CD14-positive monocyte (primary cell): ENCODE results near the gene CCDC3. TPM values are rescaled to one million over a fixed set of nuclear protein-coding genes. Genes with fewer than 3 reads are reported as not detected.

ENCODE experiments used
- DNase-seq, 3 donors: peaks; one replicate each; pipeline ENCODE4 v3.0.0-alpha.2; 2011 to 2022
- H2AFZ ChIP-seq: 2 replicates; pipeline ENCODE4 v1.6.0; 2012; ENCODE audit warnings: mild to moderate bottlenecking, low read depth, low read length, inconsistent platforms; ENCODE audit not compliant: insufficient read depth, poor library complexity, severe bottlenecking
- H3K27ac ChIP-seq, 2 donors: 1 replicate in 1 of 2; 2 replicates in 1 of 2; pipeline ENCODE4 v1.5.1; 2012 to 2013; ENCODE audit warnings: low read length in 2 of 2, control low read depth in 1 of 2, inconsistent platforms in 1 of 2, low read depth in 1 of 2, mild to moderate bottlenecking in 1 of 2
- H3K27me3 ChIP-seq, 2 donors: one replicate each; pipeline versions ENCODE4 v1.6.0 to v1.6.1; 2011 to 2013; ENCODE audit warnings: low read length in 2 of 2; ENCODE audit not compliant: control insufficient read depth in 2 of 2, insufficient read depth in 2 of 2
- H3K36me3 ChIP-seq, 2 donors: replicated peaks in 1 of 2; 1 replicate in 1 of 2; 2 replicates in 1 of 2; pipeline versions ENCODE4 v1.5.1 to v1.6.1; 2012 to 2013; ENCODE audit warnings: low read length in 2 of 2, control low read depth in 1 of 2, inconsistent platforms in 1 of 2, mild to moderate bottlenecking in 1 of 2; ENCODE audit not compliant: insufficient read depth in 2 of 2, control insufficient read depth in 1 of 2
- H3K4me1 ChIP-seq, 2 donors: 1 replicate in 1 of 2; 2 replicates in 1 of 2; pipeline versions ENCODE4 v1.5.1 to v1.6.1; 2012 to 2013; ENCODE audit warnings: low read length in 2 of 2, control low read depth in 1 of 2, inconsistent platforms in 1 of 2, mild to moderate bottlenecking in 1 of 2, moderate library complexity in 1 of 2; ENCODE audit not compliant: insufficient read depth in 2 of 2, control insufficient read depth in 1 of 2
- H3K4me2 ChIP-seq: replicated peaks from 2 replicates; pipeline ENCODE3; 2012; ENCODE audit warnings: low read length, moderate library complexity, mild to moderate bottlenecking; ENCODE audit not compliant: poor library complexity, severe bottlenecking; ENCODE audit errors: extremely low read depth
- H3K4me3 ChIP-seq, 3 experiments: fragments of 200-600 bp in 1 of 3; sonication (generic) in 1 of 3; replicated peaks in 1 of 3; 1 replicate in 2 of 3; 2 replicates in 1 of 3; pipeline ENCODE4 v1.5.1; 2011 to 2013; ENCODE audit warnings: low read length in 3 of 3, mild to moderate bottlenecking in 3 of 3, control low read depth in 2 of 3, low read depth in 2 of 3, inconsistent platforms in 1 of 3, moderate library complexity in 1 of 3
- H3K79me2 ChIP-seq: 2 replicates; pipeline ENCODE4 v1.6.0; 2012; ENCODE audit warnings: mild to moderate bottlenecking, control low read depth, inconsistent platforms, low read length, moderate library complexity; ENCODE audit not compliant: insufficient read depth
- H3K9ac ChIP-seq: 2 replicates; pipeline ENCODE4 v1.6.0; 2017; ENCODE audit warnings: low read length, mild to moderate bottlenecking; ENCODE audit not compliant: insufficient read depth, poor library complexity, severe bottlenecking
- H3K9me3 ChIP-seq, 2 donors: replicated peaks in 1 of 2; 1 replicate in 1 of 2; 2 replicates in 1 of 2; pipeline versions ENCODE4 v1.5.1 to v1.6.1; 2012 to 2013; ENCODE audit warnings: low read length in 2 of 2, control low read depth in 1 of 2; ENCODE audit not compliant: control insufficient read depth in 1 of 2, insufficient read depth in 1 of 2
- H4K20me1 ChIP-seq: 2 replicates; pipeline ENCODE4 v1.6.0; 2012; ENCODE audit warnings: mild to moderate bottlenecking, low read length, control low read depth, moderate library complexity; ENCODE audit not compliant: insufficient read depth
- H3K27ac Mint-ChIP-seq, 7 donors: one replicate each; pipeline ENCODE4 v1.8.0; 2020; ENCODE audit warnings: mild to moderate bottlenecking in 7 of 7, mixed read lengths in 7 of 7, moderate library complexity in 6 of 7, inconsistent platforms in 2 of 7
- H3K27me3 Mint-ChIP-seq, 3 donors: one replicate each; pipeline ENCODE4 v1.8.0; 2021 to 2022; ENCODE audit warnings: low read depth in 3 of 3, mild to moderate bottlenecking in 3 of 3, mixed read lengths in 3 of 3, moderate library complexity in 3 of 3, inconsistent platforms in 1 of 3
- H3K36me3 Mint-ChIP-seq, 2 donors: one replicate each; pipeline ENCODE4 v1.8.0; 2020; ENCODE audit warnings: mixed read lengths in 2 of 2, inconsistent platforms in 1 of 2, mild to moderate bottlenecking in 1 of 2
- H3K4me1 Mint-ChIP-seq: one replicate; pipeline ENCODE4 v1.8.0; 2020; ENCODE audit warnings: mild to moderate bottlenecking, mixed read lengths
- H3K4me3 Mint-ChIP-seq, 2 donors: one replicate each; pipeline ENCODE4 v1.8.0; 2020; ENCODE audit warnings: mild to moderate bottlenecking in 2 of 2, mixed read lengths in 2 of 2, moderate library complexity in 1 of 2
- H3K9me3 Mint-ChIP-seq, 7 donors: one replicate each; pipeline ENCODE4 v1.8.0; 2020 to 2022; ENCODE audit warnings: mixed read lengths in 7 of 7, mild to moderate bottlenecking in 6 of 7, moderate library complexity in 6 of 7, inconsistent platforms in 2 of 7
- WGBS: methylation state at CpG from one replicate; pipeline ENCODE4 v1.1.5; 2013; ENCODE audit warnings: missing lambda C conversion rate; ENCODE audit not compliant: insufficient coverage; 5-methylcytosine and 5-hydroxymethylcytosine counted together
- intact Hi-C, 2 donors: fragments of 100-400 bp; cut with micrococcal nuclease; formaldehyde crosslinking; loops; one replicate each; pipeline versions ENCODE4 v1.15.0 to v1.15.1; 2023
- polyA plus RNA-seq, 3 donors: library from polyadenylated mRNA; depleted of rRNA in 1 of 3; unstranded in 2 of 3; stranded (reverse) in 1 of 3; fragments of 300-500 nt in 2 of 3; fragments of >200 nt in 1 of 3; fragmentation: Illumina TruSeq in 2 of 3; gene quantifications; 1 replicate in 2 of 3; 2 replicates in 1 of 3; pipeline ENCODE4 v1.2.3, GENCODE V29; 2012 to 2021
- TF ChIP-seq, protein P1 (sequence below): fragments of 200-600 bp; IDR thresholded peaks from one replicate; pipeline ENCODE4 v1.8.0; 2022; ENCODE audit warnings: antibody characterized with exemption, mild to moderate bottlenecking

The CCDC3 gene
- polyA plus RNA-seq, 3 donors = not detected

- Histone ChIP-seq H3K4me2 (no peak overlapping the region), H3K9ac (no peak overlapping the region), H3K79me2 (no peaks in the 10 kb centered on the region), H2AFZ (no peak overlapping the region), H3K4me3 (no peak overlapping the region), H3K27me3 (no peaks in the 10 kb centered on the region), H3K36me3 (no peaks in the 10 kb centered on the region), H3K27ac (no peak overlapping the region), H4K20me1 (no peaks in the 10 kb centered on the region), H3K4me1 (no peaks in the 10 kb centered on the region), H3K9me3 (peaks cover 12 to 25% of the 10 kb centered on the region in 2 donors)
- WGBS = 50% methylated on average over 2 of the region's 5 CpGs
- TF ChIP-seq, protein P1, sequence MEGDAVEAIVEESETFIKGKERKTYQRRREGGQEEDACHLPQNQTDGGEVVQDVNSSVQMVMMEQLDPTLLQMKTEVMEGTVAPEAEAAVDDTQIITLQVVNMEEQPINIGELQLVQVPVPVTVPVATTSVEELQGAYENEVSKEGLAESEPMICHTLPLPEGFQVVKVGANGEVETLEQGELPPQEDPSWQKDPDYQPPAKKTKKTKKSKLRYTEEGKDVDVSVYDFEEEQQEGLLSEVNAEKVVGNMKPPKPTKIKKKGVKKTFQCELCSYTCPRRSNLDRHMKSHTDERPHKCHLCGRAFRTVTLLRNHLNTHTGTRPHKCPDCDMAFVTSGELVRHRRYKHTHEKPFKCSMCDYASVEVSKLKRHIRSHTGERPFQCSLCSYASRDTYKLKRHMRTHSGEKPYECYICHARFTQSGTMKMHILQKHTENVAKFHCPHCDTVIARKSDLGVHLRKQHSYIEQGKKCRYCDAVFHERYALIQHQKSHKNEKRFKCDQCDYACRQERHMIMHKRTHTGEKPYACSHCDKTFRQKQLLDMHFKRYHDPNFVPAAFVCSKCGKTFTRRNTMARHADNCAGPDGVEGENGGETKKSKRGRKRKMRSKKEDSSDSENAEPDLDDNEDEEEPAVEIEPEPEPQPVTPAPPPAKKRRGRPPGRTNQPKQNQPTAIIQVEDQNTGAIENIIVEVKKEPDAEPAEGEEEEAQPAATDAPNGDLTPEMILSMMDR = no peak
- intact Hi-C loops = no loop called here
- Mint-ChIP-seq H3K4me3 (no peak overlapping the region), H3K27me3 (no peaks in the 10 kb centered on the region), H3K36me3 (no peaks in the 10 kb centered on the region), H3K4me1 (no peaks in the 10 kb centered on the region), H3K9me3 (peaks cover 11 to 42% (median 23%) of the 10 kb centered on the region in 7 donors), H3K27ac (no peak overlapping the region)
- no peak for DNase-seq
These were observed 25.4 kb upstream of the CCDC3 start for GRCh38 chr10:13026873-13027272.

DNA sequence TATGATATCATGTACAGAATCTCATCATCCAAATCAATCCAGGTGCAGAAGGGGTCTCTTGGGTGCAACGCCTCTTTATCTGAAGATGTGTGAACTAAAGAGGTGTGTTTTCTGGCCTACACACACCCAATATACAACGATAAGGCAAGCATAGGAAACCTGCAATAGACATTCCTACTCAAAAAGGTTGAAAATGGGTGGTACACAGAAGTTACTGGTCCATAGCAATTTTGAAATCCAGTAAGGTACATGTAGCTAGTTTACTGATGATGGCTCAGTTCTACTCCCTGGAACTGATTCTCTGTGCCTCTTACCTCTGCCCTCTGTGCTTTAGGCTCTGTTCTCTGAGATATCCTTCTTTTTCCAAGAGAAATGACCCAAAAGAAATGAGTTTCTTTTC lies 22.2 kb upstream of the CCDC3 start:
- Histone ChIP-seq H3K9ac (no peak overlapping the region), H3K27me3 (no peaks in the 10 kb centered on the region), H3K4me1 (no peaks in the 10 kb centered on the region), H3K4me3 (no peak overlapping the region), H2AFZ (no peak overlapping the region), H3K9me3 (peaks cover 9 to 22% of the 10 kb centered on the region in 2 donors), H3K4me2 (no peak overlapping the region), H3K79me2 (no peaks in the 10 kb centered on the region), H3K27ac (no peak overlapping the region), H3K36me3 (no peaks in the 10 kb centered on the region), H4K20me1 (no peaks in the 10 kb centered on the region)
- DNase-seq = no peak
- TF ChIP-seq, protein P1 = no peak
- no peak overlapping the region for H3K4me3 Mint-ChIP-seq
- H3K36me3 Mint-ChIP-seq = no peaks in the 10 kb centered on the region
- H3K9me3 Mint-ChIP-seq = peaks cover 7 to 34% (median 23%) of the 10 kb centered on the region in 7 donors
- no CpG with 5 or more reads among the region's 2 CpGs for WGBS
- H3K27ac Mint-ChIP-seq = no peak overlapping the region
- intact Hi-C loops = no loop called here
- peaks cover 0 to 2% (median 2%) of the 10 kb centered on the region in 3 donors for H3K27me3 Mint-ChIP-seq
- H3K4me1 Mint-ChIP-seq = no peaks in the 10 kb centered on the region
